ENCODE measurements around the gene OSM. TPM values are rescaled to one million over a fixed set of nuclear protein-coding genes. Genes with fewer than 3 reads are reported as not detected.

Gene OSM
- total RNA-seq, 1 donor from 2014 or later, result not detected

DNA sequence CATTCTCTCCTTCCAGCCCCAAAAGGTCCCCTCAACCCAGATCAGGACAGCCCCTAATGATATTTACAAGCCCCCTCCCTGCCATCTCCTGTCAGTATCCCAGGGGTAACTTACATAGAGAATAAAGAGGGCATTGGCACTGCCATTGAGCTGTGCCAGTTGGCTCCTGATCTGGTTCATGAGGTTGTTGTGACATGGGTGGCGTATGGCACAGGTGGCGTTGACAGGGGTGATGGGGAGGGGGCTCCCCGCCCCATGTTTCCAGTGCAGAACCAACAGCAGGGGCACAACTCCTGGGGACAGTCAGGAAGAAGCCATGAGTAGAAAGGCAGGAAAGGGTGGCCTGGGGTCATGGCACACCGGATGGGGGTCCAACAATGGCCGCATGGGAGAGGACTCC is 22.0 kb downstream of the OSM start:
- DNase-seq (ENCODE audit: low read depth), result no peak
- peak overlapping the region; percentile 67 for H3K4me3 ChIP-seq (ENCODE audit: low read depth, low read length)

DNA sequence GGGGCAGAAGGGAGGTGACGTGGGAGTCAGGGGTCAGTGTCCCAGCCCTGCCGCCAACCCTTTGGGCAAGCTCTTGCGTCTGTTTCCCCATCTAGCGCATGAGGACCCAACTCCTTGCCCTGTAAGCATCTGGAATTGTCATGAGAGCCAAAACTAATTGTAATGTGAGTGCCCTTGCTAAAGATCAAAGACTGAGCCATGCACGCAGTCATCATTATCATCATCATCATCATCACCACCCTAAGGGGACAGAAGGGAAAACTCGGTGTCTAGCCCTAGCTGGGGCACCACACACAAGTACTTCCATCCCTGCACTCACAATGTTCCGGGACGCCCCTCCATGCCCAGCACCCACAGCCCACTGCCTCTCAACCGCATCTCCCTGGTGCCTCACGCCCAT is 22.6 kb downstream of the OSM start:
- TF ChIP-seq, protein P1, sequence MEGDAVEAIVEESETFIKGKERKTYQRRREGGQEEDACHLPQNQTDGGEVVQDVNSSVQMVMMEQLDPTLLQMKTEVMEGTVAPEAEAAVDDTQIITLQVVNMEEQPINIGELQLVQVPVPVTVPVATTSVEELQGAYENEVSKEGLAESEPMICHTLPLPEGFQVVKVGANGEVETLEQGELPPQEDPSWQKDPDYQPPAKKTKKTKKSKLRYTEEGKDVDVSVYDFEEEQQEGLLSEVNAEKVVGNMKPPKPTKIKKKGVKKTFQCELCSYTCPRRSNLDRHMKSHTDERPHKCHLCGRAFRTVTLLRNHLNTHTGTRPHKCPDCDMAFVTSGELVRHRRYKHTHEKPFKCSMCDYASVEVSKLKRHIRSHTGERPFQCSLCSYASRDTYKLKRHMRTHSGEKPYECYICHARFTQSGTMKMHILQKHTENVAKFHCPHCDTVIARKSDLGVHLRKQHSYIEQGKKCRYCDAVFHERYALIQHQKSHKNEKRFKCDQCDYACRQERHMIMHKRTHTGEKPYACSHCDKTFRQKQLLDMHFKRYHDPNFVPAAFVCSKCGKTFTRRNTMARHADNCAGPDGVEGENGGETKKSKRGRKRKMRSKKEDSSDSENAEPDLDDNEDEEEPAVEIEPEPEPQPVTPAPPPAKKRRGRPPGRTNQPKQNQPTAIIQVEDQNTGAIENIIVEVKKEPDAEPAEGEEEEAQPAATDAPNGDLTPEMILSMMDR (conservative IDR thresholded peaks at IDR 0.05; ENCODE audit: low read depth, low read length), result no peak
- H3K4me3 ChIP-seq (ENCODE audit: low read depth, low read length), result peak overlapping the region; percentile 67
- DNase-seq (ENCODE audit: low read depth), result no peak

More for the DNA sequence above, 22.0 kb downstream of the OSM start:
- TF ChIP-seq, protein P1 (conservative IDR thresholded peaks at IDR 0.05; ENCODE audit: low read depth, low read length), result no peak

DNA sequence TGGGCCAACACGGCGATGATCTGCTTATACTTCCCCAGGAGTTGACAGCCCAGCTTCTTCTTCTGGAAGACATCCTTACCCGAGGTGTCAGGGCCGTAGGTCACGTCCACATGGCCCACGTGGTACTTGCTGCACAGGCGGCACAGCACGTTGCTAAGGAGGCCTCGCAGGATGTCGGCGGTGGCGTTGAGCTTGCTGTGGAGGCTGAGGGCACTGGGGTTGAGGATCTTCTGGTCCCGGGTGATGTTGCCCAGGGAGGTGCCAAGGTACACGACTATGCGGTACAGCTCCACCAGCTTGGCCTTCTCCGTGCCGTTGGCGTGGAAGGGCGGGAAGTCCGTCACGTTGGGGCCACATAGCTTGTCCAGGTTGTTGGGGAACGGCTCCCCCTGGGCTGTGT is 23.0 kb downstream of the OSM start:
- no peak overlapping the region for H3K4me3 ChIP-seq (ENCODE audit: low read depth, low read length)
- no peak for DNase-seq (ENCODE audit: low read depth)
- TF ChIP-seq, protein P1 (conservative IDR thresholded peaks at IDR 0.05; ENCODE audit: low read depth, low read length), result no peak

DNA sequence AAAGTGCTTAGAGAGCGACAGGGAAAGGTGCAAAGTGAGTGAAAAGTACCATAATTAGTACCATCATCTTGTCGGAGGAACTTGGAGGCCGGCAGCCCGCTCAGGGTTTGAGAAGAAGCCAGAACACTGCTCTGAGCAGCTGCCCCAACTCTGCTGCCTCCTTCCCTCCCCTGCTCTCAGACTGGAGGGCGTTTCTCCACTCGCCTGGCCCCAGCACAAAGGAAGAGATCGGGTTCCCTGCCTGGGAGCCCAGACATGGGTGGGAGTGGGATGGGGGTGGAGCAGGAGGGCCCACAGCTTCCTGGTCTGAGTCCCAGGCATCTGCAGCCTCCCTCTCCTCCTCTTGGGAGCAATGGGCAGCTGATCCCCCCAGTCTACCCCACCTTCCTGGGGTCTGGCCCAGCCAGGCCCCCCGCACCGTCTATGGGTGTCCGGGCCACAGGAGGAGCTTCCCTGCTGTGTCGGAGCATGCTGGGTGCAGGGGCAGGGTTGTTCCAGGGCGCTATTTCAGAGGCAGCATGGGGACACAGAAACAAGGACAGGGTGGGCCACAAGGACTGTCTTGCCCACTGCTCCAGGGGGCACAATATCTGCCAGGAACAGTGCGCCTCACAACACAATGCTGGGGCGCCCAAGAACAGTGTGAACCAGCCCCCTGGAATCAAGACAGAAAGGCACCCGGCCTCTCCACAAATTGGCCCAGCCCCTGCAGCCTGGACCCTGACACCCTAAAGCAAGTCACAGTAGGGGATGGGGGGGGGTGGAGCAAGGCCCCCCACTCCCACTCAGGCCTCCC is 24.9 kb downstream of the OSM start:
- DNase-seq (ENCODE audit: low read depth), result no peak

DNA sequence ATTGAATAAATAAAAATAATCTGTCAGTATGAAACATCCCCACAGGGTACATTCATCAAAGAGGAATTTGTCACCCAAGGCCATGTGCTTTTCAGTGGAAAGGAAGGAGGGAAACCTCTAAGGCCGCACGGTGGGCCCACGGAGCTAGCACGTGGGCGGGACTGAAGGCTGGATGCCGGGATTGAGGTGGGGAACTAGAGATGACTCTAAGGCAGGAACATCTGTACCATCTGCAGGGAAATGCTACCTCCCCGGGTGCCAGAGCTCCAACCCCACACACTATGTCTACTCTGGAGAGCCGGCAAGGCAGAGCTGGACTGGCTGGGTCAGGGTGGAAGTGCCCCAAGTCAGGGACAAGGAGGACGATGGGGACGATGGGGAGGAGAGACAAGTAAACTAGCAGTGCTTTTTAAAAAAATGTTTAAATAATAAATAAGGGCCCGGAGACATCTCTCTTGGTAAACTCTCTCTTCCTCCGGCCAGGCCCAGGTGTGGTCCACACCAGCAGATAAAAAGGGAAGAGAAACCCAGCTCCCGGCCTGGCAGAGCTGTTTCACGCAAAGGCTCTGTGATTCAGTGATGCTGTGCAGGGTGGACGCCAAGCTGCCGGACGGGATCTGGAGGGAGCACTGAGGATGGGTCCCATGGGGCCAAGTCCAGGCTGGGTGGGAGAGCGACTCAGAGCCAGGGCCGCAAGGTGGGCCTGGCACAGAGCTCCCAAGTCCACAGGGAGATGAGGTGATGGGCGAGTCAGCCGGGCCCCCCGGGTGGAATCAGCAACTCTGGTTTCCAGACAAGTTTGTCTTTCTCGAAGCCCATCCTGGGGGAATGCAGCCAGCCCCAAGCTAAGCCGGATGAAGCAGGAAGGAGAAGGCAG is 25.9 kb downstream of the OSM start:
- TF ChIP-seq, protein P1 (conservative IDR thresholded peaks at IDR 0.05; ENCODE audit: low read depth, low read length), result no peak
- no peak overlapping the region for H3K4me3 ChIP-seq (ENCODE audit: low read depth, low read length)
- DNase-seq (ENCODE audit: low read depth), result no peak

More for the DNA sequence above, 24.9 kb downstream of the OSM start:
- TF ChIP-seq, protein P1 (conservative IDR thresholded peaks at IDR 0.05; ENCODE audit: low read depth, low read length), result no peak
- no peak overlapping the region for H3K4me3 ChIP-seq (ENCODE audit: low read depth, low read length)

DNA sequence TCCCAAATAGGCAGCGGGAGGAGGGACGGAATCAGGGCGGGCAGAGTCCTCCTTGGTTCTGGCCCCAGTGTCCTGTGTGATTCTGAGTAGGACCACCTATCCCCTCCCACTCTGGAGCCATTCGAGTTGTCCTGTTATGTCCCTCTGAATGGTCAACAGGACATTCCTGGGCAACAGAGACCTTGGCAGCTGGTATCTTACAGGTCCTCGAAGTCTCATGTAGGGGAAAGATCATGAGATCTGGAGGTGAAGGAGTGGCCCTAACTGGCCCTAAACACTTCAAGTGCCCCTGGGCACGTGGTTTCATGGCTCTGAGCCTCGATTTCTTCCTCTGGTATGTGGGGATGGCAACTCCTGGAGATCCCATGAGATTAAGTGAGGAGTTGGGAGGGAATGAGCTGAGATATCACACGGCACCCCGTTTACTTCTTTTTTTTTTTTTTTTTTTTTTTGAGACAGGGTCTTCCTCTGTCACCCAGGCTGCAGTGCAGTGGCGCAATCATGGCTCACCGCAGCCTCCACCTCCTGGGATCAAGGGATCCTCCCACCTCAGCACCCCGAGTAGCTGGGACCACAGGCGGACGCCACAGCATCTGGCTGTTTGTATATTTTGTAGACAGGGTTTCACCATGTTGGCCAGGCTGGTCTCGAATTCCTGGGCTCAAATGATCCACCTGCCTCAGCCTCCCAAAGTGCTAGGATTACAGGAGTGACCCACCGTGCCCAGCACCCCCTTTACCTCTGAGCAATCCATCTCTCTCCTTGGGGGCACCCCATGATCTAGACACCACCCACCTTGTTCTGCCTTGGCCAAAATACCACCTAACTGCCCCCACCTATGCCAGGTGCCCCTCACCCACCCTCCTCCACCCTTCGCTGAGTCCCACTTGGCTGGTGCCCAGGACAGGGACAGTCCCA is 26.9 kb downstream of the OSM start:
- TF ChIP-seq, protein P1 (conservative IDR thresholded peaks at IDR 0.05; ENCODE audit: low read depth, low read length), result no peak
- DNase-seq (ENCODE audit: low read depth), result no peak
- no peak overlapping the region for H3K4me3 ChIP-seq (ENCODE audit: low read depth, low read length)

All from epithelial cell of proximal tubule (primary cell).